RPMI7951 (cell line): ENCODE measurements around the gene EOGT. TPM values are rescaled to one million over a fixed set of nuclear protein-coding genes. Genes with fewer than 3 reads are reported as not detected.

Experiments
- DNase-seq: peaks from one replicate; pipeline ENCODE4 v3.0.0-alpha.2; 2012; ENCODE audit warnings: low read depth
- total RNA-seq: library from RNA; depleted of rRNA; stranded (reverse); fragments of >200 nt; shearing (Covaris generic); gene quantifications from 2 replicates; pipeline ENCODE4 v1.2.3, GENCODE V29; 2014; rRNA removed

EOGT gene
- total RNA-seq, 1 experiment from 2014 or later: 43.0 TPM

DNA sequence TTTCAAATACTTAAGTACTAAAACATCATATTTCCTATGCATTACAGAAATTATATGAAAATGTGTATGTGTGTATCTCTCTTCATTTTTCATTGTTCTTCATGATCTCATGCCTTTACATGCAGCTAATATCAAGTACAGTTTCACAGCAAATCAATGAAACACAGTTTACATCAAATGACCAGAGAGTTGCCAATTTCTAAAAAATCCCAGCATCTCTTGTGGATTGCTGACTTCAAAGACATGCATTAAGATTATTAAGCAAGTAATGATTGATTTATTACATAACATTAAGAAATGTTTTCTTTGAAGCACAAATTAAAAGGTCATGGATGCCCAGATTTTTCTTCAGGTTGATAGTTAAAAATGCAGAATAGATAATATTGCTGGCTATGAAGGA is 50.1 kb downstream of the EOGT start:
- no peak for DNase-seq

DNA sequence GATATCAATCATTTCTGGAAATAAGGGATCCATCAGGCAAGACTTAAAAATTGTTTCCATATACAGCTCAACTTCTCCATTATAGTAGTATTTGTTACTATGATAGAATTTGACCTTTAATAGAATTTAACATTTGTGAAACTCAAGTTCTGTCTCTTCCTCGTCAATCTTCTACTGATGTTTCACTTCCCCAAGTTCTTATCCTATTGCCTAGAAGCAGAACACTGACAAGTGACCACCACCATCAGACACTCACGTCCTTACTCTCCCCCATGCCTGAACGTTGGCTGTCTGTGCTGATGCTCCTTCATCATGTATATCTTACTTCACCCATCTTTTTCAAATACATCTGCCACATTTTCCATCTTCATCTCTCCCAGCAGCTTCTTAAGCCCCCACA is 54.6 kb downstream of the EOGT start:
- no peak for DNase-seq

DNA sequence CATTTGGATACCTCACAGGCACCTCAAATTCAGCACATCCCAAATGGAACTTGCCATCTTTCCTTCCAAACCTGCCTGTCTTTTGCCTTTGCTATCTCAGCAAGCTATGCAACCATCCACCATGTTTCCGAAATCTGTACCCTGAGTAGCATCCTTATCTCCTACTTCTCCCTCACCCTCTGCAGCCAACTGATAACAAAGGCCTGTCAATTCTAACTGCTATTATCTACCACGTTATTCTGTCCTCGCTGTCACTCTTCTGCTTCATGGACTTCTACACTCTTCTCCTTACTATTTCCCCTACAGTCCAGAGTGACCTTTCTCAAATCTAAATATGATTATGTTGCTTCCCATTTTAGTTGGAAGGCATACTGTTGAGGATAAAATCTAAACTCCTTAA is 55.6 kb downstream of the EOGT start:
- DNase-seq: no peak

DNA sequence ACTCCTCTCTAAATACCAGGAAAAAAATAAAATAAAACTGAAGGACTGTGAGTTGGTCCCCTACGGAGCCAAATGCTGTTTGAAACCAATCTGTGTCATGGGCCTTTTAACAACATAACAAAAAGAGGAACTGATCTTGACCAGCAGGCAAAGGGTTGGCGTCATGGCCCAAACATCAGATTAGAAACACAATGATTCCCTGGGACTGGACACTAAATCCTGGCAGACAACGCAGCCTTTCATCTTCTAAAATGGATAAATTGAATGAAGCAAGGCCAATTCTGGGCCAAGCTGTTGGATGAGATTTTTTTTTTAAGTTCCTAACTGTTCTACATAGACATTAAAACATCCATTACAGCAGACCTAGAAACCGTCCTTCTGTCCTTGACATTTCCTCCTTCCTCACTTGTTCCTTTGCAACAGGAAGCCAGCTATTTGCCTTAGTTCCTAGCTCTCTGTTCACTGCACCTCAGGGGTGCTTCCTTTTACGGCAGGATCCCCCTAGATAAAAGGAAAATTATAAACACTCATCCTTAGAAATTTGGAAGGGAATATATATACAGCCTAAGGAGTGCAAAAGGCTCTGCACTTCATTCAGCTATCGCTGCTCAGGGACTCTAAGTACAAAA is 59.6 kb downstream of the EOGT start:
- DNase-seq: no peak

DNA sequence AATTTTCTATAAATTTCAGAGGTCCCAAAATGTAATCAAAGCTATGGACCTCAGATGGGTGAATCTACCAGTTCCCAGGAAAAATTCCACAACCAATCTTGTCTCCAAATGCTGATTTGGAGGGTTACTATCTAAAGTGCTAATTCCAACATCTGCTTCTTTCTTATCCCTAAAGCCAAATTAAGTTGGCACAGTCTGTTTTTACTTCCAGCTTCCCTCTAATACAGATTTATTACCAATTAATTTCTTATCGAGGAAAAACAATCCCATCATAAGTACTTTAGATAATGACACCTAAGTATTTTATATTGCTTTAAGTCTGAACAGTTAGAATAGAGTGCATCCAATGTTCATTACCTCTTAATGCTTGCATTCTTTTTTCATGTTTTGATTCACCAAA is 68.3 kb downstream of the EOGT start:
- no peak for DNase-seq

DNA sequence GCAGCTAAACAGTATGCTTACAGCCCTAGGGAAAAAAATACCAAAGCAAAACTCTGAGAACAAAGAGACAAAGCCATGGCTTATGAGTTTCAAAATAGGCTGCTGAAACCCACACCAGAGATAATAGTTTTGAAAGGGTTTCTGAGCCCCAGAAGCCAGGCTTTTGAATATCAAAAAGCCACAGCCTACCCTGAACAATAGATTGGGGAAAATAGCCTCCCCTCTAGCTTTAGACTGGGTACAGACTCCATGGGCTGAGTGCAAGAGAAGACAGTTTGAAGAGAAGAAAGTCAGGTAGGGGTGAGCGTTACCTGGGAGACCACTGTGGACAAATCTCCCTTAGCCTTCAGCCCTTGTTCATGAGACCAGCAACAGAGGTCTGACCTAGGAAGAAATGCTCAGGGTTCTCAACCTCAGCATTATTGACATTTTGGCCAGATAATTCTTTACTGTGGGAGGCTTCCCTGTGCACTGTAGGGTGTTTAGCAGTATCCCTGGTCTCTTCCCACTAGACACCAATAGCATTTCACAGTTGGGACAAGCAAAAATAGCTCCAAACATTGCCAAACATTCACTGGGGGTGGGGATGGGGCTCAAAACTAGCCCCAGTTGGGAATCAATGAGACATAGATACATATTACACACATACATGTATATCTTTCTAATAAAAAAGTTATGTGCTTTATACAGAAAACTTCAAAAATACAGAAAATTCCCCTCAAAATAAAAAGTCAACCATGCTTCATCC is 69.6 kb downstream of the EOGT start:
- no peak for DNase-seq

DNA sequence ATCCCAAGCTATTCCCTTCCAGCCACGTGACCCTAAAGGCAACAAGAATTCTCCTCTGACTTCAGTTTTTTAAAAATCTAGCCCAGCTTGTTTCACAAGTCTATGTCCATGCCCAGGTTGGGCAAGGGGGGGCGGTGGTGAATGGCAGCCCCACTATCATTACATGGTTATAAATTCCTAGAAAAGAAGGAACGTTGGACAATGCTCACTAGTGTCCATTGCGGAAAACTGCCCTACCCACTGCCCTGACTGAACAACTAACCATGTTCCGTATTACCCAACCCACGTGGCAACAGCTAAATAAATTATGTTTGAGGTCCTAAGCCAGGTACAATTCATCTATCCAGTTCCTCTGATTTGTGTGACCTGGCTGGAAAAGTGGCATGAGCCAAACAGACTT is 72.4 kb downstream of the EOGT start:
- DNase-seq: no peak

DNA sequence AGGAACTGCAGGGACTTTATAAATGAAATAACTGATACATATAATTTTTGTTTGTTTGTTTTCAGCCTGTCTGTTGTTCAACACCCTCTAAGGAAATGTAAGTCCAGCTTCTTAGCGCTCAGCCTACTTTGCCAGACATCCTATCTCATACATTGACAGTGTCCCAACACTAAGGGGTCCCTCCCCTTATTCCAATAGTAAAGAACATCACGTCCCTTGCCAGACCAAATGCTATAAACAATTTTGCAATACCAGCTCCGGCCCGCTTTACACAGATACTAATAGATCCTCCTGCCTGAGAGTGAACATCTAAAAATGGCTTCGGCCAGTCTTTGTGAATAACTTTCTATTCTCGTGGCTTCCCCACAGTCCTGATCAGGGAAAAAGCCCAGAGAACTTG is 76.6 kb downstream of the EOGT start:
- DNase-seq: no peak

DNA sequence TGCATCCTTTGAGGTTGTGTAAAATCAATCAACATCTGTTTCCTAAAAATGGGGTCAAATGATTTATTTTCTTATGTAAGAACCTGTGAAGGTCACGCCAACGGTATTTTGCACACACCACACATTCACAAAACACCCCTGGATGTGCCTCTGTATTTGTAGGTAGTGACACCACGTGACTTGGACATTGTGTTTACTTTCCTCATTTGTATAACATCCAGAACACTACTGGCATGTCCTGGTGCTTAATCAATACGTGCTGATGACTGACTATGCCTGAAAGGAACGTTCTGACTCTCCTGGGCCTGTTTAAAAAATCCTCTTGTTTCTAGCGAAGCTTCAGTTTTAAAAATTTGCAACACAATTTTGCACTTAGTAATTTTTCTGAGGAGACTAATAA is 77.7 kb downstream of the EOGT start:
- DNase-seq: no peak

DNA sequence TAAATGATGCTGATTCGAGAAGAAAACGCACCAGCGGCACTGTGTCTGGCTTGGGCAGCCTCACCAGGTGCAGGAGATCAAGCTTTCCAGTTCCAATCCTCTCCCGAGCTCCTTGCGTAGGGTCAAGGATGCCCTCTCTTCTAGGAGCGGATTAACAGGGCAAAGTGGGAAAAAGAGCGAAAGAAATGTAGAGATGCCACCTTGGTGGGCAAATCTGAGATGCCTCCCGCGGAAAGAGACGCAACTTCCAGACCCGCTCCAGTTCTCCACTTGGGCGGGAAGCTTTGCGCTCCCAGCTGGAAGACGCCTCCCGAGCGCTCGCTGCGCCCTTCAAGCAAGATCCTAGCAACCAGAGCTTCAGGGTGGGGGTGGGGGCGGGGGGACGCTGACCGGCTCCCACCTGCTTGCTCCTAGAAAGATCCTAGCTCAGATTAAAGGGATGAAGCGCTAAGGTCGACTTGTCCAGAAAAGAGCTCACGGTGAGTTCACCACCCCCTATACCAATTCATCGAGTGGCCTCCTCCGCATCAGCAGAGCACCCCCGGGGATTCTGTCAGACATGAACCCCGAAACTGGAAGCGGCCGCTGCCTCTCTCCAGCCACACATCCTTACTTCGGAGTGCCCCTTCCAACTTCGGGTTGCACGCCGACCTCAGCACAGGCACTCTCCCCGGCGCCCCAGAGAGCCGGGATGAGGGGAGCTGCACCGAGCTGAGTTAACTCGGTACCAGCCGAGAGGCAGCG is 81.9 kb downstream of the EOGT start:
- no peak for DNase-seq

Other genes with a start within 250 kb of the EOGT start
- not detected in 2 replicates for gene TAFA4, start 81.1 kb downstream of the EOGT start, total RNA-seq
- 22.7 and 27.3 TPM in 2 replicates for gene TMF1, start 38.6 kb upstream of the EOGT start, total RNA-seq
- gene UBA3, start 66.7 kb upstream of the EOGT start, total RNA-seq: 104 and 127 TPM in 2 replicates
- 167 and 175 TPM in 2 replicates for gene ARL6IP5, start 71.3 kb upstream of the EOGT start, total RNA-seq
- gene LMOD3, start 108.9 kb upstream of the EOGT start, total RNA-seq: not detected in 2 replicates